Adrenal gland (tissue), 12 donors: ENCODE results near the gene ANKRD40CL. TPM values are rescaled to one million over a fixed set of nuclear protein-coding genes. Genes with fewer than 3 reads are reported as not detected.
A peak's percentile ranks its signal among the peaks of the same experiment; 100 is the strongest.

Experiments
- DNase-seq, 7 donors: peaks; one replicate each; pipeline ENCODE4 v3.0.0-alpha.2; 2019 to 2020
- H3K27ac ChIP-seq, 5 donors: fragments of 200-600 bp; sonication (generic) in 4 of 5; 1 replicate in 3 of 5; 2 replicates in 2 of 5; pipeline versions ENCODE4 v1.5.1 to v1.8.0; 2016 to 2020; ENCODE audit warnings: mild to moderate bottlenecking in 1 of 5
- H3K27me3 ChIP-seq: fragments of 200-600 bp; 2 replicates; pipeline ENCODE4 v1.8.0; 2021
- H3K36me3 ChIP-seq, 2 donors: fragments of 200-600 bp; replicated peaks in 1 of 2; 1 replicate in 1 of 2; 2 replicates in 1 of 2; pipeline versions ENCODE4 v1.5.1 to v1.8.0; 2018 to 2022
- H3K4me1 ChIP-seq, 2 donors: fragments of 200-600 bp; replicated peaks in 1 of 2; 1 replicate in 1 of 2; 2 replicates in 1 of 2; pipeline versions ENCODE4 v1.5.1 to v1.8.0; 2018 to 2021
- H3K4me3 ChIP-seq, 4 donors: fragments of 200-600 bp; sonication (generic) in 3 of 4; one replicate each; pipeline ENCODE4 v1.5.1; 2016 to 2018
- H3K9me3 ChIP-seq, 3 donors: fragments of 200-600 bp; sonication (generic) in 1 of 3; replicated peaks in 1 of 3; 1 replicate in 2 of 3; 2 replicates in 1 of 3; pipeline versions ENCODE4 v1.5.1 to v1.8.0; 2016 to 2021
- CTCF ChIP-seq, 6 experiments: fragments of 450-650 bp in 4 of 6; fragments of 200-600 bp in 2 of 6; sonication (generic) in 1 of 6; IDR thresholded peaks; 1 replicate in 5 of 6; 2 replicates in 1 of 6; pipeline versions ENCODE4 v1.5.1 to v1.8.0; 2016 to 2021; ENCODE audit warnings: antibody characterized with exemption in 6 of 6, mild to moderate bottlenecking in 2 of 6, moderate library complexity in 1 of 6
- POLR2A ChIP-seq, 2 donors: fragments of 450-650 bp; IDR thresholded peaks; one replicate each; pipeline ENCODE4 v1.6.1; 2017; ENCODE audit warnings: antibody characterized with exemption in 2 of 2, mild to moderate bottlenecking in 2 of 2, moderate library complexity in 1 of 2
- WGBS, 4 donors: extraction: QIAGEN DNeasy Blood & Tissue Kit in 2 of 4; methylation state at CpG; one replicate each; pipeline versions ENCODE4 v1.1.5 to v1.1.7; 2013 to 2017; 5-methylcytosine and 5-hydroxymethylcytosine counted together
- intact Hi-C, 2 donors: fragments of 100-400 bp; cut with DNase I; formaldehyde crosslinking; loops; one replicate each; pipeline versions ENCODE4 v1.14.1 to v1.15.0; 2022 to 2023
- polyA plus RNA-seq, 3 donors: library from polyadenylated mRNA; stranded (reverse); fragments of 200-250 nt in 2 of 3; fragments of 350-450 nt in 1 of 3; fragmentation: Illumina TruSeq in 1 of 3; extraction: RNeasy Lipid Tissue Mini Kit (QIAGEN cat#74804) in 1 of 3; gene quantifications; one replicate each; pipeline ENCODE4 v1.2.3, GENCODE V29; 2013 to 2014
- total RNA-seq, 9 donors: library from RNA; depleted of rRNA in 4 of 9; stranded (reverse); fragments of >200 nt in 4 of 9; fragments of 120-200 nt in 1 of 9; fragmentation: NEBNext Ultra II Directional in 1 of 9; extraction: Animal tissue kit (Norgen Biotek cat#: 25700) in 1 of 9; gene quantifications; one replicate each; pipeline versions ENCODE4 v1.1.0 to v1.2.4, GENCODE V29; 2013 to 2023
- donor health status: healthy with polysubstance abuse.
- donor health status: Bipolar disorder and iron deficiency.
- donor health status: DM: yes; HTN: yes; CAD: no.
- donor health status: DM: no; HTN: no; CAD: no.
- donor health status: DM: no; HTN: no; CAD: no.
- donor health status: DM: yes; HTN: yes; CAD: no.

ANKRD40CL gene
- total and polyA plus RNA-seq, 12 donors = not detected

GRCh38 chr17:50719924-50720794, 47.2 kb downstream of the ANKRD40CL start:
- Histone ChIP-seq H3K36me3 (no peaks in the 10 kb centered on the region), H3K4me1 (peaks cover 6 to 45% of the 10 kb centered on the region in 2 donors), H3K4me3 (peak overlapping the region; percentile 25 to 89 (median 76)), H3K27me3 (no peaks in the 10 kb centered on the region), H3K27ac (peak overlapping the region; percentile 80 to 98 (median 95)), H3K9me3 (no peaks in the 10 kb centered on the region)
- TF ChIP-seq POLR2A (IDR thresholded peaks at IDR 0.05) (no peak), CTCF (IDR thresholded peaks at IDR 0.05) (no peak)
- 0 to 3% (median 1%) methylated on average over 19 to 25 of the region's 25 CpGs for WGBS, 4 donors
- no peak for DNase-seq
- intact Hi-C loops = no loop called here

GRCh38 chr17:50719144-50719923, 48.0 kb downstream of the ANKRD40CL start, which contains the start of gene LUC7L3:
LUC7L3 (plus strand) TSS chr17:50719603; CDS start chr17:50719733, 130 bp downstream.
- intact Hi-C loops = no loop called here
- peaks cover 6 to 40% of the 10 kb centered on the region in 2 donors for H3K4me1 ChIP-seq

GRCh38 chr17:50715471-50715870, 51.8 kb downstream of the ANKRD40CL start:
- no peak for DNase-seq
- no peaks in the 10 kb centered on the region for H3K27me3 ChIP-seq
- TF ChIP-seq CTCF (IDR thresholded peaks at IDR 0.05) = no peak
- no peak for TF ChIP-seq POLR2A (IDR thresholded peaks at IDR 0.05)
- no peak overlapping the region for H3K27ac ChIP-seq
- intact Hi-C loops = no loop called here
- no peak overlapping the region for H3K4me3 ChIP-seq
- WGBS, 4 donors = 85 to 96% (median 89%) methylated on average over 3 of the region's 3 CpGs
- no peaks in the 10 kb centered on the region for H3K9me3 ChIP-seq
- H3K4me1 ChIP-seq = peaks cover 0 to 3% of the 10 kb centered on the region in 2 donors
- no peaks in the 10 kb centered on the region for H3K36me3 ChIP-seq

More at GRCh38 chr17:50719144-50719923, 48.0 kb downstream of the ANKRD40CL start, which contains the start of gene LUC7L3:
- H3K27me3 ChIP-seq = no peaks in the 10 kb centered on the region
- no peaks in the 10 kb centered on the region for H3K9me3 ChIP-seq
- H3K4me3 ChIP-seq = peak within 1 kb of the TSS; percentile 25 to 89 (median 76)
- H3K36me3 ChIP-seq = no peaks in the 10 kb centered on the region
- 1 to 14% (median 2%) methylated on average over 7 to 76 of the region's 76 CpGs for WGBS, 4 donors
- peak; percentile 92 to 96 (median 94) for DNase-seq
- peak in 1 of 6 experiments; percentile 1 for TF ChIP-seq CTCF (IDR thresholded peaks at IDR 0.05)
- peak; percentile 48 to 79 for TF ChIP-seq POLR2A (IDR thresholded peaks at IDR 0.05)
- peak within 1 kb of the TSS; percentile 80 to 98 (median 95) for H3K27ac ChIP-seq

- Histone ChIP-seq H3K4me3 (no peak overlapping the region), H3K27ac (no peak overlapping the region), H3K27me3 (no peaks in the 10 kb centered on the region), H3K9me3 (no peaks in the 10 kb centered on the region), H3K4me1 (peaks cover 14 to 24% of the 10 kb centered on the region in 2 donors), H3K36me3 (no peaks in the 10 kb centered on the region)
- intact Hi-C loops = no loop called here
- no peak for DNase-seq
- TF ChIP-seq CTCF (IDR thresholded peaks at IDR 0.05) (no peak), POLR2A (IDR thresholded peaks at IDR 0.05) (no peak)
- 87 to 88% (median 87%) methylated on average over 9 of the region's 9 CpGs for WGBS, 4 donors
Measured at GRCh38 chr17:50712641-50713040, 54.7 kb downstream of the ANKRD40CL start.
